Transverse colon (tissue), 4 donors: ENCODE results near the gene HAT1. TPM values are rescaled to one million over a fixed set of nuclear protein-coding genes. Genes with fewer than 3 reads are reported as not detected.
A peak's percentile ranks its signal among the peaks of the same experiment; 100 is the strongest.

Experiments used
- DNase-seq: peaks from one replicate; pipeline ENCODE4 v3.0.0-alpha.2; 2019
- H3K27ac ChIP-seq, 4 donors: fragments of 200-600 bp; sonication (generic); 2 replicates each; pipeline ENCODE4 v1.5.1; 2016 to 2018; ENCODE audit warnings: inconsistent platforms in 4 of 4
- H3K27me3 ChIP-seq: fragments of 200-600 bp; sonication (generic); 2 replicates; pipeline ENCODE4 v1.5.1; 2017; ENCODE audit warnings: inconsistent platforms
- H3K36me3 ChIP-seq, 4 donors: fragments of 200-600 bp; sonication (generic); 2 replicates each; pipeline ENCODE4 v1.5.1; 2017 to 2019; ENCODE audit warnings: inconsistent platforms in 4 of 4
- H3K4me1 ChIP-seq, 4 donors: fragments of 200-600 bp; sonication (generic); 2 replicates each; pipeline ENCODE4 v1.5.1; 2017 to 2020; ENCODE audit warnings: inconsistent platforms in 4 of 4
- H3K4me3 ChIP-seq, 4 donors: fragments of 200-600 bp; sonication (generic); 1 replicate in 1 of 4; 2 replicates in 3 of 4; pipeline versions ENCODE4 v1.5.1 to v1.6.1; 2017 to 2019; ENCODE audit warnings: inconsistent platforms in 4 of 4
- H3K9me3 ChIP-seq, 2 donors: fragments of 200-600 bp; sonication (generic); 2 replicates each; pipeline ENCODE4 v1.5.1; 2017 to 2019; ENCODE audit warnings: inconsistent platforms in 2 of 2
- CTCF ChIP-seq, 5 experiments: fragments of 200-600 bp in 3 of 5; fragments of 450-650 bp in 2 of 5; sonication (generic) in 3 of 5; IDR thresholded peaks; 1 replicate in 2 of 5; 2 replicates in 3 of 5; pipeline ENCODE4 v1.5.1; 2016 to 2017; ENCODE audit warnings: antibody characterized with exemption in 5 of 5, inconsistent platforms in 3 of 5, mild to moderate bottlenecking in 2 of 5, moderate library complexity in 1 of 5
- EP300 ChIP-seq: sonication (generic); formaldehyde crosslinking; IDR thresholded peaks from one replicate; pipeline ENCODE4 v1.6.1; 2017; ENCODE audit warnings: antibody characterized with exemption, low read depth
- POLR2A ChIP-seq: fragments of 450-650 bp; IDR thresholded peaks from one replicate; pipeline ENCODE4 v1.6.1; 2016; ENCODE audit warnings: antibody characterized with exemption, mild to moderate bottlenecking, moderate library complexity
- POLR2AphosphoS5 ChIP-seq, 3 donors: sonication (generic); formaldehyde crosslinking; IDR thresholded peaks; one replicate each; pipeline ENCODE4 v1.6.1; 2016; ENCODE audit warnings: antibody characterized with exemption in 3 of 3
- WGBS, 2 donors: methylation state at CpG; one replicate each; pipeline ENCODE4 v1.1.5; 2018; ENCODE audit warnings: low coverage in 1 of 2; 5-methylcytosine and 5-hydroxymethylcytosine counted together
- in situ Hi-C, 4 donors: fragments of 200-750 bp; cut with MboI; loops; one replicate each; pipeline versions ENCODE4 v1.15.0 to v1.15.1; 2017; ENCODE audit warnings: low sequenced_read_pairs in 3 of 4, low pct_ligation_motif_present in 1 of 4, low pct_unique_long_range_greater_than_20kb in 1 of 4
- intact Hi-C: fragments of 100-400 bp; cut with DNase I; formaldehyde crosslinking; loops from one replicate; pipeline ENCODE4 v1.15.1; 2023; ENCODE audit warnings: low total_unique reads
- total RNA-seq, 4 donors: library from RNA; depleted of rRNA; stranded (reverse); fragments of >200 nt; gene quantifications; one replicate each; pipeline ENCODE4 v1.1.0, GENCODE V29; 2016

The HAT1 gene
- total RNA-seq, 4 donors from 2014 or later = 4.2 to 19.4 (median 12.0) TPM

- WGBS, 2 donors = 60 to 90% methylated on average over 2 to 5 of the region's 5 CpGs
Measured at GRCh38 chr2:171883275-171883893, 38.9 kb upstream of the HAT1 start.

DNA sequence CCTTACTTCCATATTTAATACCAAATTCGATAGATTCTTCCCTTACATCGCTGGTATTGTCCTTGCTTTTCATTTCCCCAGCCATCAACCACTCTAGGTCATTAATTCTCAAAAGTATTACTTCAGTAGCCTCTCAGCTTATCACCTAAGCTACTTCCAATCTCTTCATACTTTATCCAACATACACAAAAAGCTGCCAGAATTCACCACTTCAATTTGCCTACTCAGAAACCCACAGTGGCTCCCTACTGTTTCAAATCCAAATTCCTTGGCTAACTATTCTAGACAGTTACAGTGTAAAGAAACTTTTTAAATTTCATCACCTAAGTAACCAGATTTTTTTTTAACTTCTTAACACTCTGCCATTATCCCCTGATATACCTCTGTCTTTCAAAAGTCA lies 32.9 kb upstream of the HAT1 start:
- H3K27me3 ChIP-seq = no peaks in the 10 kb centered on the region
- no peak for DNase-seq
- H3K36me3 ChIP-seq = no peaks in the 10 kb centered on the region
- H3K9me3 ChIP-seq = no peaks in the 10 kb centered on the region
- no peak for TF ChIP-seq POLR2AphosphoS5 (IDR thresholded peaks at IDR 0.05)
- no peak for TF ChIP-seq POLR2A
- no peak for TF ChIP-seq CTCF (IDR thresholded peaks at IDR 0.05)
- TF ChIP-seq EP300 = no peak
- in situ Hi-C loops = no loop called here
- WGBS, 2 donors = 86 to 98% methylated on average over 1 to 2 of the region's 2 CpGs
- H3K27ac ChIP-seq = no peak overlapping the region
- H3K4me3 ChIP-seq = no peak overlapping the region
- H3K4me1 ChIP-seq = peaks cover 0 to 12% (median 11%) of the 10 kb centered on the region in 4 donors
- intact Hi-C loops = no loop called here

More at GRCh38 chr2:171883275-171883893, 38.9 kb upstream of the HAT1 start:
- no peak overlapping the region for H3K4me3 ChIP-seq
- H3K27ac ChIP-seq = no peak overlapping the region
- H3K9me3 ChIP-seq = no peaks in the 10 kb centered on the region
- no peak for DNase-seq
- intact Hi-C loops (no loop called here), in situ Hi-C loops (no loop called here)
- TF ChIP-seq POLR2A (no peak), CTCF (IDR thresholded peaks at IDR 0.05) (no peak), EP300 (no peak), POLR2AphosphoS5 (IDR thresholded peaks at IDR 0.05) (no peak)
- H3K4me1 ChIP-seq = peaks cover 0 to 8% (median 2%) of the 10 kb centered on the region in 4 donors
- no peaks in the 10 kb centered on the region for H3K36me3 ChIP-seq
- H3K27me3 ChIP-seq = no peaks in the 10 kb centered on the region

DNA sequence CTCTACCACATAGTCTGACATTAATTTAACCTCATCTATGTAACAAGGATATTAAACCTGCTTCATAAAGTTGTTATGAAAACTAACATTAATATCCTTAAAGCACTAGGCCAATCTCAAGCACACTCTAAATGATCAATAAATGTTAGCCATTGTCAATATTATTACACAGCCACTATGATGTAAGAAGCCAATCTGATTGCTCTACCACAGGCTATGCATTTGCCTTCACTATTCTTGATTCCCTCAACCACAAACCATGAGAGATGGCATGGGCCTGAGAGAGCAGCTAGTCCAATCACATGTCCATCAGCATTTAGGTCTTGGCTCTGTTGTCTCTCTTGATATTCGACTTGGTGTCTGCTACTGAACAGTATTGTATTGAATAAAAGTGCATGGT lies 32.5 kb upstream of the HAT1 start:
- intact Hi-C loops (no loop called here), in situ Hi-C loops (no loop called here)
- WGBS, 2 donors = 69 to 88% methylated on average over 1 of the region's 1 CpG
- no peak for DNase-seq
- no peak overlapping the region for H3K27ac ChIP-seq
- TF ChIP-seq POLR2A = no peak
- no peak for TF ChIP-seq EP300
- TF ChIP-seq CTCF (IDR thresholded peaks at IDR 0.05) = no peak
- TF ChIP-seq POLR2AphosphoS5 (IDR thresholded peaks at IDR 0.05) = no peak
- H3K27me3 ChIP-seq = no peaks in the 10 kb centered on the region
- peaks cover 0 to 15% (median 12%) of the 10 kb centered on the region in 4 donors for H3K4me1 ChIP-seq
- no peak overlapping the region for H3K4me3 ChIP-seq
- H3K36me3 ChIP-seq = no peaks in the 10 kb centered on the region
- H3K9me3 ChIP-seq = no peaks in the 10 kb centered on the region

DNA sequence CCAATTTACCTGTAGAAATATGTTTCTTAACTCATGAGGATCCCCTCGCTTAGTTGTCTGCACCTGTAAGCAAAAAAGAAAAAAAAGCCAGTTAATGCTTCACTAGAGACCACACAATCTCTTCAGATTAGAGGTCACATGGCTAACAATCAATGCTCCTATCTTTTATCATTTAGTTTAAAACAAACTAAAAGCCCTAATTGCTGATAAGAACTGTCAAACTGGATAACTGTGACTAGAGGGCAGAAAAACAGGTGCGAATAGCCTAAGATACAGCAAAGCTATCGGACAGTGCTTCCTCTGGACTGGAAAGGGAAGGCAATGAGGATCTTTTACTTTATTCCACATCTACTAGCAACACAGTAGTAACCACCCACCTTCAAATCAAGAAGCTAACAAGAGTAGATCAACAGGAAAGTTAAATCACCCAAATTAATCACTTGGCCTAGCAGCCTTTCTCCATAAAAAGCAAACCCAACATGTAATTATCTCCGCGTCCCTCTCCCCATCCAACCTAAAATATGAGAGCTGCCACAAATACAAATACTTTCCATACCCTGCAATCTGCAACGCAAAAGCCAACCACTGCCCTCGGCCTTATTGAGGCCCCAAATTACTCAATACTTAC lies 29.0 kb upstream of the HAT1 start:
- intact Hi-C loops (no loop called here), in situ Hi-C loops (no loop called here)
- H3K27me3 ChIP-seq = no peaks in the 10 kb centered on the region
- H3K9me3 ChIP-seq = no peaks in the 10 kb centered on the region
- peaks cover 0 to 15% (median 12%) of the 10 kb centered on the region in 4 donors for H3K4me1 ChIP-seq
- 17 to 24% methylated on average over 4 to 7 of the region's 7 CpGs for WGBS, 2 donors
- no peak for DNase-seq
- H3K27ac ChIP-seq = peak overlapping the region; percentile 77 to 91 (median 83)
- H3K36me3 ChIP-seq = no peaks in the 10 kb centered on the region
- peak overlapping the region; percentile 64 to 95 (median 81) for H3K4me3 ChIP-seq
- no peak for TF ChIP-seq POLR2A
- peak in 1 of 5 experiments; percentile 16 for TF ChIP-seq CTCF (IDR thresholded peaks at IDR 0.05)
